HepG2 (cell line): Measurements from ENCODE around the gene PRPSAP1. TPM values are rescaled to one million over a fixed set of nuclear protein-coding genes. Genes with fewer than 3 reads are reported as not detected.

Experiments
- BRCA1 ChIP-seq: sonication (generic); formaldehyde crosslinking; IDR thresholded peaks from 2 replicates; pipeline ENCODE4 v1.4.0; 2020; ENCODE audit warnings: missing genetic modification reagents
- HES4 ChIP-seq: sonication (generic); formaldehyde crosslinking; IDR thresholded peaks from 2 replicates; pipeline ENCODE4 v1.9.0; 2021; ENCODE audit warnings: mild to moderate bottlenecking, missing genetic modification reagents, borderline replicate concordance
- HNF4G ChIP-seq, 2 experiments: sonication (generic) in 1 of 2; formaldehyde crosslinking in 1 of 2; IDR thresholded peaks; 2 replicates each; pipeline versions ENCODE4 v1.4.0 to v1.6.1; 2011 to 2020; ENCODE audit warnings: borderline replicate concordance in 2 of 2, low read depth in 2 of 2, mild to moderate bottlenecking in 2 of 2, low read length in 1 of 2, missing genetic modification reagents in 1 of 2, moderate library complexity in 1 of 2
- IKZF1 ChIP-seq: fragments of 450-650 bp; IDR thresholded peaks from 2 replicates; pipeline ENCODE4 v1.7.1; 2016
- JDP2 ChIP-seq: sonication (generic); formaldehyde crosslinking; IDR thresholded peaks from 2 replicates; pipeline ENCODE4 v1.8.1; 2022; ENCODE audit warnings: missing genetic modification reagents, borderline replicate concordance
- KDM1A ChIP-seq: IDR thresholded peaks from 2 replicates; pipeline ENCODE4 v1.6.1; 2016; ENCODE audit warnings: missing compliant biosample characterization
- NFRKB ChIP-seq: fragments of 450-650 bp; IDR thresholded peaks from 2 replicates; pipeline ENCODE4 v1.6.1; 2017
- NR2C2 ChIP-seq: sonication (generic); formaldehyde crosslinking; IDR thresholded peaks from 2 replicates; pipeline ENCODE4 v1.4.0; 2020; ENCODE audit warnings: missing genetic modification reagents, mild to moderate bottlenecking, moderate library complexity, borderline replicate concordance
- U2AF2 ChIP-seq: fragments of 200-400 bp; formaldehyde crosslinking; IDR thresholded peaks from 2 replicates; pipeline ENCODE4 v1.6.1; 2017; ENCODE audit warnings: low read depth, mild to moderate bottlenecking, low read length
- ZBTB1 ChIP-seq: sonication (generic); formaldehyde crosslinking; IDR thresholded peaks from 2 replicates; pipeline ENCODE4 v1.4.0; 2020; ENCODE audit warnings: missing genetic modification reagents, borderline replicate concordance
- ZBTB8A ChIP-seq: sonication (generic); formaldehyde crosslinking; IDR thresholded peaks from 2 replicates; pipeline ENCODE4 v1.4.0; 2020; ENCODE audit warnings: mild to moderate bottlenecking, low read depth, missing genetic modification reagents, borderline replicate concordance
- ZEB1 ChIP-seq: IDR thresholded peaks from 2 replicates; pipeline ENCODE4 v1.6.1; 2012; ENCODE audit warnings: mild to moderate bottlenecking, low read depth, inconsistent platforms; ENCODE audit not compliant: insufficient replicate concordance
- ZFYVE20 ChIP-seq: sonication (generic); formaldehyde crosslinking; IDR thresholded peaks from 2 replicates; pipeline ENCODE4 v1.8.0; 2023; ENCODE audit warnings: low read depth, mild to moderate bottlenecking, moderate library complexity, missing genetic modification reagents, borderline replicate concordance
- ZNF12 ChIP-seq: sonication (generic); formaldehyde crosslinking; IDR thresholded peaks from 2 replicates; pipeline ENCODE4 v1.5.0; 2020; ENCODE audit warnings: missing genetic modification reagents
- ZNF143 ChIP-seq: sonication (generic); formaldehyde crosslinking; IDR thresholded peaks from 2 replicates; pipeline ENCODE4 v1.4.0; 2020; ENCODE audit warnings: missing genetic modification reagents
- ZNF251 ChIP-seq: sonication (generic); formaldehyde crosslinking; IDR thresholded peaks from 2 replicates; pipeline ENCODE4 v1.9.0; 2021; ENCODE audit warnings: mild to moderate bottlenecking, missing genetic modification reagents
- ZNF30 ChIP-seq: sonication (generic); formaldehyde crosslinking; IDR thresholded peaks from 2 replicates; pipeline ENCODE4 v1.5.0; 2020; ENCODE audit warnings: mild to moderate bottlenecking, missing genetic modification reagents
- ZNF317 ChIP-seq: sonication (generic); formaldehyde crosslinking; IDR thresholded peaks from 2 replicates; pipeline ENCODE4 v1.5.0; 2020; ENCODE audit warnings: mild to moderate bottlenecking, missing genetic modification reagents
- ZNF614 ChIP-seq: IDR thresholded peaks from 2 replicates; pipeline ENCODE4 v1.6.1; 2018; ENCODE audit warnings: missing biosample characterization, missing genetic modification reagents, inconsistent platforms, borderline replicate concordance
- ZNF709 ChIP-seq: sonication (generic); formaldehyde crosslinking; IDR thresholded peaks from 2 replicates; pipeline ENCODE4 v1.5.0; 2020; ENCODE audit warnings: mild to moderate bottlenecking, missing genetic modification reagents
- ZNF841 ChIP-seq: sonication (generic); formaldehyde crosslinking; IDR thresholded peaks from 2 replicates; pipeline ENCODE4 v1.8.1; 2023; ENCODE audit warnings: missing genetic modification reagents, borderline replicate concordance
- polyA plus RNA-seq, 8 experiments: library from polyadenylated mRNA; depleted of rRNA in 3 of 8; stranded (reverse) in 7 of 8; unstranded in 1 of 8; fragments of >200 nt; fragmentation: Illumina TruSeq in 4 of 8; extraction: Trizol in 4 of 8; gene quantifications; 2 replicates each; pipeline versions ENCODE4 v1.2.1 to v1.2.3, GENCODE V29; 2011 to 2016; ENCODE audit warnings: low read depth in 4 of 8, missing spikeins in 1 of 8, mixed read lengths in 1 of 8; ENCODE audit not compliant: insufficient read depth in 1 of 8
- total RNA-seq, 5 experiments: library from RNA; depleted of rRNA; stranded (reverse); fragments of >200 nt; fragmentation: Illumina TruSeq; extraction: Trizol; gene quantifications; 2 replicates each; pipeline ENCODE4 v1.2.3, GENCODE V29; 2016; ENCODE audit warnings: low read depth in 1 of 5
- TF ChIP-seq, protein P1 (sequence below): sonication (generic); formaldehyde crosslinking; IDR thresholded peaks from 2 replicates; pipeline ENCODE4 v1.5.0; 2020; ENCODE audit warnings: missing genetic modification reagents, mild to moderate bottlenecking, borderline replicate concordance
- TF ChIP-seq, protein P2 (sequence below): sonication (generic); formaldehyde crosslinking; IDR thresholded peaks from 2 replicates; pipeline ENCODE4 v1.4.0; 2020; ENCODE audit warnings: mild to moderate bottlenecking, missing genetic modification reagents, borderline replicate concordance

PRPSAP1 gene
- total and polyA plus RNA-seq, 2 of the 13 experiments (the other 11 are each of a cell fraction or from before 2014, with no cell fraction given) = 91.1 to 314 TPM

DNA sequence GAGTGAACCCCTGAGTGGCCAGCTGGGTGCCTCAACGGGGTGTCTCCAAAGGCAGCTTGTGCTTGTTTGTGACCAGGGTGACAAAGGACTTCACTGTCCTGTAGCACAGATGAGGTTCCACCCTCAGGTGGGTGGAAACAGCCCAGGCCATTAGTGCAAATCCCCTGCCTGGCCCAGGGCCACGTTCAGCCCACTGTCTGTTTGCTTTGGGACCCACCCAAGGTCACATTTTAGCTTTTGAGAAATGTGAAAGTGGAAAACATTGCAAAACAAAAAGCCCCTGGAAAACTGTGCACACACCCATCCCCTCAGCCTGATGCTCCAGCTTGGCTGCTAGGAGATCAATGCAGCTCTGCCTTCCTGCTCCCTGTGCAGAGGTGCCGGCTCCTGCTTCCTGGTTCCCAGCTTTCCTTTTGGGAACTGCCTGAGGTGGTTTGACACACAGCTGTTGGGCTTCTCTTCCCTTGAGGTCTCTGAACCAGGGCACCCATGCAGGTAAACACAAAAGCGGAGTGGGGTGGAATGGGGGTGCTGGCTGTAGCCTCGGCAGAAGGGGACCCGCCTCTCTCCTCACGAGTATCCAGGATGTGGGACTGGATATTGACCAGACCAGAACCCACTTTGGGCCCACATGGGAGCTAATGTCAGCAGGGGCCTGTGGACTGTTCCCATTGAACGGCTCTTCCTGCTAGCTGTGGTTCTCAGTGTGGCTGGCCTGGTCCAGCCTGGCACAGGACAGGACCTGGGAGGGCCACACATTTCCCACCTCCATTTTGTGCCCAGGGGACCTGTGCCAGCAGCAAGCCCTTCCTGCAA, 22.8 kb upstream of the PRPSAP1 start (continued):
- no peak for TF ChIP-seq IKZF1
- TF ChIP-seq ZBTB8A (CRISPR knock-in tag) = no peak
- no peak; the same call in 1 of the 2 replicates for TF ChIP-seq BRCA1 (CRISPR knock-in tag)
- TF ChIP-seq JDP2 (CRISPR knock-in tag) = no peak; the same call in 1 of the 2 replicates
- TF ChIP-seq NFRKB = no peak
- TF ChIP-seq KDM1A = peak; percentile 4; the same call in 1 of the 2 replicates
- TF ChIP-seq ZBTB1 (CRISPR knock-in tag) = peak; percentile 73; the same call in 1 of the 2 replicates
- no peak for TF ChIP-seq ZNF251 (CRISPR knock-in tag)
- TF ChIP-seq ZNF12 (CRISPR knock-in tag) = peak; percentile 32; the same call in 1 of the 2 replicates
- TF ChIP-seq HNF4G (IDR thresholded peaks at IDR 0.05; ENCODE audit: borderline replicate concordance, low read depth, low read length) = peak; percentile 47; the same call in 1 of the 2 replicates
- peak; percentile 15; the same call in 1 of the 2 replicates for TF ChIP-seq HNF4G (CRISPR knock-in tag; IDR thresholded peaks at IDR 0.05; ENCODE audit: borderline replicate concordance, low read depth)
- TF ChIP-seq, protein P1, sequence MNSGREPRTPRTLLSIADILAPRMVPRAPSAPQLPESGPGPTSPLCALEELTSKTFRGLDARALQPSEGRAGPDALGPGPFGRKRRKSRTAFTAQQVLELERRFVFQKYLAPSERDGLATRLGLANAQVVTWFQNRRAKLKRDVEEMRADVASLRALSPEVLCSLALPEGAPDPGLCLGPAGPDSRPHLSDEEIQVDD (CRISPR knock-in tag) = no peak
- peak; percentile 86; the same call in 1 of the 2 replicates for TF ChIP-seq ZNF614 (CRISPR knock-in tag)
- TF ChIP-seq HES4 (CRISPR knock-in tag) = no peak
- TF ChIP-seq, protein P2, sequence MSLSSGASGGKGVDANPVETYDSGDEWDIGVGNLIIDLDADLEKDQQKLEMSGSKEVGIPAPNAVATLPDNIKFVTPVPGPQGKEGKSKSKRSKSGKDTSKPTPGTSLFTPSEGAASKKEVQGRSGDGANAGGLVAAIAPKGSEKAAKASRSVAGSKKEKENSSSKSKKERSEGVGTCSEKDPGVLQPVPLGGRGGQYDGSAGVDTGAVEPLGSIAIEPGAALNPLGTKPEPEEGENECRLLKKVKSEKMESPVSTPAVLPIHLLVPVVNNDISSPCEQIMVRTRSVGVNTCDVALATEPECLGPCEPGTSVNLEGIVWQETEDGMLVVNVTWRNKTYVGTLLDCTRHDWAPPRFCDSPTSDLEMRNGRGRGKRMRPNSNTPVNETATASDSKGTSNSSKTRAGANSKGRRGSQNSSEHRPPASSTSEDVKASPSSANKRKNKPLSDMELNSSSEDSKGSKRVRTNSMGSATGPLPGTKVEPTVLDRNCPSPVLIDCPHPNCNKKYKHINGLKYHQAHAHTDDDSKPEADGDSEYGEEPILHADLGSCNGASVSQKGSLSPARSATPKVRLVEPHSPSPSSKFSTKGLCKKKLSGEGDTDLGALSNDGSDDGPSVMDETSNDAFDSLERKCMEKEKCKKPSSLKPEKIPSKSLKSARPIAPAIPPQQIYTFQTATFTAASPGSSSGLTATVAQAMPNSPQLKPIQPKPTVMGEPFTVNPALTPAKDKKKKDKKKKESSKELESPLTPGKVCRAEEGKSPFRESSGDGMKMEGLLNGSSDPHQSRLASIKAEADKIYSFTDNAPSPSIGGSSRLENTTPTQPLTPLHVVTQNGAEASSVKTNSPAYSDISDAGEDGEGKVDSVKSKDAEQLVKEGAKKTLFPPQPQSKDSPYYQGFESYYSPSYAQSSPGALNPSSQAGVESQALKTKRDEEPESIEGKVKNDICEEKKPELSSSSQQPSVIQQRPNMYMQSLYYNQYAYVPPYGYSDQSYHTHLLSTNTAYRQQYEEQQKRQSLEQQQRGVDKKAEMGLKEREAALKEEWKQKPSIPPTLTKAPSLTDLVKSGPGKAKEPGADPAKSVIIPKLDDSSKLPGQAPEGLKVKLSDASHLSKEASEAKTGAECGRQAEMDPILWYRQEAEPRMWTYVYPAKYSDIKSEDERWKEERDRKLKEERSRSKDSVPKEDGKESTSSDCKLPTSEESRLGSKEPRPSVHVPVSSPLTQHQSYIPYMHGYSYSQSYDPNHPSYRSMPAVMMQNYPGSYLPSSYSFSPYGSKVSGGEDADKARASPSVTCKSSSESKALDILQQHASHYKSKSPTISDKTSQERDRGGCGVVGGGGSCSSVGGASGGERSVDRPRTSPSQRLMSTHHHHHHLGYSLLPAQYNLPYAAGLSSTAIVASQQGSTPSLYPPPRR = peak; percentile 91
- no peak for TF ChIP-seq ZNF841 (CRISPR knock-in tag)
- no peak for TF ChIP-seq U2AF2
- no peak for TF ChIP-seq ZNF30 (CRISPR knock-in tag)
- peak; percentile 74 for TF ChIP-seq ZNF317 (CRISPR knock-in tag)
- no peak for TF ChIP-seq ZEB1
- peak; percentile 70; the same call in 1 of the 2 replicates for TF ChIP-seq NR2C2 (CRISPR knock-in tag)
- no peak for TF ChIP-seq ZNF709
- TF ChIP-seq ZNF143 (CRISPR knock-in tag) = 0 out of 2 replicates have a peak, but pooled peaks have one; percentile 25
- no peak for TF ChIP-seq ZFYVE20 (CRISPR knock-in tag)
